SK-N-MC (cell line): ENCODE results near the gene RAN.
"Not testable (repeated sequence)": the region's sequence is repeated elsewhere in the genome, so short reads cannot be mapped to it uniquely, and the experiment has no call there.

Source experiments
- DNase-seq: peaks from one replicate; pipeline ENCODE4 v3.0.0-alpha.2; 2011; ENCODE audit warnings: low read depth, low spot score
- H3K27ac ChIP-seq: fragments of 200-600 bp; sonication (generic); 2 replicates; pipeline ENCODE4 v1.5.1; 2016; ENCODE audit warnings: mixed run types
- H3K36me3 ChIP-seq: fragments of 200-600 bp; sonication (generic); 2 replicates; pipeline ENCODE4 v1.6.1; 2017; ENCODE audit warnings: antibody characterized with exemption, low read length, mixed read lengths; ENCODE audit not compliant: insufficient read depth
- H3K4me3 ChIP-seq: fragments of 200-600 bp; sonication (generic); 2 replicates; pipeline ENCODE4 v1.5.1; 2016
- H3K9ac ChIP-seq: fragments of 200-600 bp; sonication (generic); 2 replicates; pipeline ENCODE4 v1.8.0; 2017; ENCODE audit warnings: mixed run types, mixed read lengths; ENCODE audit not compliant: insufficient read length
- H3K9me3 ChIP-seq: fragments of 200-600 bp; sonication (generic); 2 replicates; pipeline ENCODE4 v1.6.1; 2017; ENCODE audit warnings: low read depth, mild to moderate bottlenecking, antibody characterized with exemption, low read length, moderate library complexity, mixed read lengths
- EZH2 ChIP-seq: fragments of 200-600 bp; sonication (generic); IDR thresholded peaks from one replicate; pipeline ENCODE4 v1.6.1; 2017; ENCODE audit warnings: antibody characterized with exemption
- FOXP2 ChIP-seq: optimal IDR thresholded peaks from 2 replicates; pipeline ENCODE3; 2011; ENCODE audit warnings: mild to moderate bottlenecking, moderate library complexity; ENCODE audit not compliant: insufficient read depth; ENCODE audit errors: extremely low read length, control extremely low read depth
- POLR2AphosphoS5 ChIP-seq: IDR thresholded peaks from 2 replicates; pipeline ENCODE4 v1.6.1; 2012; ENCODE audit warnings: mild to moderate bottlenecking, low read depth, low read length, borderline replicate concordance

The RAN gene

DNA sequence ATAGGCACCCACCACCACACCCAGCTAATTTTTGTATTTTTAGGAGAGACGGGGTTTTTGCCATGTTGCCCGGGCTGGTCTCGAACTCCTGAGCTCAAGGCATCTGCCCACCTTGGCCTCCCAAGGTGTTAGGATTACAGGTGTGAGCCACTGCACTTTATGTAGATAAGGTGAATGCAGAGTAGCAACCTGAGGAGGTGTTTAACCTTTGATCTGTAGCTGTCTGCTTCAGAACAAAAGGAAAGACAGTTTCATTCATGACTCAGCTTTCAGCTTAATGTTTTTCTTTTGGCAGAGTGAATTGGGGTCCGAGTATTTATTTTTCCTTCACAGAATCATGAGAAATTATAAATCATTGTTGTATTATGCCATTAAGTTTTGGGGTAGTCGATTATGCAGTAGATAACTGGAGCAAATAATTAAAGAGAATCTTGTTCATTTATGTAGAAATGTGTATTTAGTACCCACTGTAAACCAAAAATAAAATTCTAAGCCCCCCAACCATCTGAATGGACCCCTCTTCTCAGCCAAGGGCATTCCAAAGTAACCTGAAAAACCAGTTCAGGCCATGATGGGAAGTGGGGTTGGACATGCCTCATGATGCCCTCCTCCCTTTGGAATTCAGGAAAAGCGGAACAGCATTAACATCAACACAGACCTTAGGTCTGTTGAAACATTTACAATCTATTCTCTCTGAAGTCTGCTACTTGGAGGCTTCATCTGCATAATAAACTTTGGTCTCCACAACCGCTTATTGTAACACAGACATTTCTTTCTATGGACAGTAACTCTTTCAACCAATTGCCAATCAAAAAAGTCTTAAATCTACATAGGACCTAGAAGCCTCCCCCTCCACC lies 22.1 kb upstream of the RAN start:
- H3K9ac ChIP-seq = no peak overlapping the region
- H3K4me3 ChIP-seq = no peak overlapping the region
- TF ChIP-seq FOXP2 (no peak), POLR2AphosphoS5 (no peak), EZH2 (no peak)
- no peak for DNase-seq
- H3K36me3 ChIP-seq = no peaks in the 10 kb centered on the region
- no peaks in the 10 kb centered on the region for H3K9me3 ChIP-seq
- no peak overlapping the region for H3K27ac ChIP-seq

DNA sequence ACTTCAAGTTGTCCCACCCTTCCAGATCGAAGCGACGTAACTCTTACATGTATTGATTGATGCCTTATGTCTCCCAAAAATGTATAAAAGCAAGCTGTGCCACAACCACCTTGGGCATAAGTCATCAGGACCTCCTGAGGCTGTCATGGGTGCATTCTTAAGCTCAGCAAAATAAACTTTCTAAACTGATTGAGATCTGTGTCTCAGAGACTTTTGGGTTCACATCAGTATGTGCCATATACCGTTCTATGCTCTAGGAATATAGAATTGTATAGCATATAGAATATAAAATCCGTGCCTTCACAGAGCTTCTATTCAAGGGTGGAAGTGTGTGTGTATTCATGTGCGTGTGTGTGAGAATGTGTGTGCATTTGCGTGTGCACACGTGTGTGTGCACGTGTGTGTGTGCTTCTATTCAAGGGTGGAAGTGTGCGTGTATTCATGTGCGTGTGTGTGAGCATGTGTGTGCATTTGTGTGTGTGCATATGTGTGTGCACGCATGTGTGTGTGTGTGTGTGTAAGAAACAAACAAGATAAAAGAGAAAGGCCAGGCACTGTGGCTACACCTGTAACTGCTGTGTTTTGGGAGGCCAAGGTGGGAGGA lies 21.3 kb upstream of the RAN start:
- no peak for TF ChIP-seq POLR2AphosphoS5
- TF ChIP-seq EZH2 = no peak
- no peak for TF ChIP-seq FOXP2
- Histone ChIP-seq H3K9ac (no peak overlapping the region), H3K4me3 (no peak overlapping the region), H3K9me3 (no peaks in the 10 kb centered on the region), H3K36me3 (no peaks in the 10 kb centered on the region), H3K27ac (no peak overlapping the region)
- no peak for DNase-seq

DNA sequence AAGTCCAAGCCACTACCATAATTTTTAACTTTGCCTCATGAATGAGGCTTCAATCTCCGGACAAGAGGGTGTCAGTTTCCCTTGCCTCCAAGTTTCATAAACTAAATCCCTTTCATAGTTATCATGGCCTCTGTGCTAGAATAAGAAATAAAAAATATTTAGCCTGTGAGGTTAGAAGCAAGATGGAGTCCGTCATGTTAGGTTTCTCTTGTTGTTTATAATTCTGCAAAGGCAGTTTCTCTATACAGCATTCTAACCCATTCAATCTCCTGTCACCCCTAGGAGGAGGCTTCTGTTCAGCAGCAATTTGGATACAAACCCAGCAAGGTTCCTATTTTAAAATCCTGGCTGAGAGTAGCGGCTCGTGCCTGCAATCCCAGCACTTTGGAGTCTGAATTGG lies 15.8 kb upstream of the RAN start:
- no peak for DNase-seq
- H3K36me3 ChIP-seq = no peaks in the 10 kb centered on the region
- no peak overlapping the region for H3K27ac ChIP-seq

DNA sequence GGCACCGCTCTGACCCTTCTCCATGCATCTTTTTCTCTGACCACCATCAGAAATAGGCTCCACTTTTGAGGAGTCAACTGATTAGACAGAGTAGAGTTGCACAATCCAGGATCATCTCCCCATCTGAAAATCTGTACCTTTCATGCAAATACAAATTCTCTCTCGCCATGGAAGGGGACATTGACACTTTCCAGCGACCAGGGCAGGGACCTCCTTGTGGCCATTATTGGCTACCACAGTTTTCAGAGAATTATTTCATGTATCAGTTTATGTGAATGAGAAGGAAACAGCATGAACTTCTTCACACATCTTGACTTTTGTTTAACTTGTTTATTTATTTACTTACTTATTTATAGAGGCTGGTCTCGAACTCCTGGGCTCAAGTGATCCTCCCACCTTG lies 13.8 kb upstream of the RAN start:
- Histone ChIP-seq H3K9ac (no peak overlapping the region), H3K36me3 (no peaks in the 10 kb centered on the region), H3K9me3 (no peaks in the 10 kb centered on the region), H3K27ac (no peak overlapping the region), H3K4me3 (no peak overlapping the region)
- DNase-seq = no peak
- no peak for TF ChIP-seq POLR2AphosphoS5
- no peak for TF ChIP-seq FOXP2
- no peak for TF ChIP-seq EZH2

More for the DNA sequence above, 15.8 kb upstream of the RAN start:
- Histone ChIP-seq H3K4me3 (no peak overlapping the region), H3K9ac (no peak overlapping the region), H3K9me3 (no peaks in the 10 kb centered on the region)
- TF ChIP-seq FOXP2 (no peak), POLR2AphosphoS5 (no peak), EZH2 (no peak)

DNA sequence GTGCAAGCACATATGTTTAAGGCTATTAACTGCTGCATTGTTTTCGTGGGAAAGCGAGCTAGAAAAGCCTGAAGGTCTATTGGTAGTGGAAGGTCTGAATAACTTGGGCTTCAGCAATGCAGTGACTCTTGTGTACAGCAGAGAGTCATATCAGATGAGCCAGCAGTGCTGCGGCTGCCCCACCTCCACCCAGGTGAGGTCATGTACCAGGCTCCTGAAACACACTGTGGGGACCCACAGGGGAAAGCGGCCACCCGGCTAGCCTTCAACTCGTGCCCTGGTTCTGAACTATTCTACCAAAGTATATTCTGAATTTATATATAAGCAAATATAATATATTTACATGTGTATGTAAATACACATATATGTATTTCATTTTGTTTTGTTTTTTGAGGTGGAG lies 12.7 kb upstream of the RAN start:
- TF ChIP-seq POLR2AphosphoS5 = no peak
- no peak for TF ChIP-seq FOXP2
- TF ChIP-seq EZH2 = no peak
- H3K9me3 ChIP-seq = no peaks in the 10 kb centered on the region
- H3K36me3 ChIP-seq = no peaks in the 10 kb centered on the region
- no peak overlapping the region for H3K27ac ChIP-seq
- DNase-seq = no peak
- no peak overlapping the region for H3K9ac ChIP-seq
- no peak overlapping the region for H3K4me3 ChIP-seq

DNA sequence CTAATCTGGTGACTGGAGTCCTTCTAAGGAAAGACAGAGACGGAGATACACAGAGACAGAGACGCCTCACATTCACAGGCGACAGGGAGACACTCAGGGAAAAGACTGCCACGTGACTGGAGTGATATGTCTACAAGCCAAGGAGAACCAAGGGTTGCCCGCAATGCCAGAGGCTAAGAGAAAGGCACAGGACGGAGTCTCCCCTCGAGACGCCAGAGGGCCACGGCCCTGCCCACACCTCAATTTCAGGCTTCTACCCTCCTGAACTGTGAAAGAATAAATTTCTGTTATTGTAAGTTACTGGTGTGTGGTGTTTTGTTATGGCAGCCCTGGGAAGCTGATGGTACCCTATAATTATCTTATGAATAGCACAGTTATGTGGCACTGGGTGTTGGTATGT lies 11.6 kb upstream of the RAN start:
- TF ChIP-seq POLR2AphosphoS5 = no peak
- TF ChIP-seq EZH2 = no peak
- no peak for TF ChIP-seq FOXP2
- H3K9ac ChIP-seq = no peak overlapping the region
- H3K36me3 ChIP-seq = no peaks in the 10 kb centered on the region
- no peak overlapping the region for H3K27ac ChIP-seq
- no peak for DNase-seq
- no peaks in the 10 kb centered on the region for H3K9me3 ChIP-seq
- no peak overlapping the region for H3K4me3 ChIP-seq

DNA sequence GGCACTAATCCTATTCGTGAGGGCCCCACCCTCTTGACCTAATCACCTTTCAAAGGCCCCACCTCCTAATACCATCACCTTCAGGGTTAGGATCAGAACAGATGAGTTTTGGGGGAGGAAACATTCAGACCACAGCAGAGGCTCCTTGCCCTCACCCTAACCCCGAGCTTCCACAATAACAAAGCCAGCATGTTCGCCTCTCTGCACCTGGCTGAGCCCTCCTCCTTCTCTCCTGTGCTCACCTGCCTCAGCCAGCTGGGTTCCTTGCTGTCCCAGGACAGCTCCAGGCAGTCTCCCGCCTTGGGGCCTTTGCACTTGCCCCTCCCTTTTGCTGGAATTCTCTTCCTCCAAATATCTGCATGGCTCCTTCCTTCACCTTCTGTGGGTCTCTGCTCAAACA lies 9.7 kb upstream of the RAN start:
- TF ChIP-seq POLR2AphosphoS5 (no peak), FOXP2 (no peak), EZH2 (no peak)
- no peak for DNase-seq
- no peaks in the 10 kb centered on the region for H3K36me3 ChIP-seq
- H3K9me3 ChIP-seq = no peaks in the 10 kb centered on the region
- H3K9ac ChIP-seq = no peak overlapping the region
- no peak overlapping the region for H3K27ac ChIP-seq
- H3K4me3 ChIP-seq = no peak overlapping the region

DNA sequence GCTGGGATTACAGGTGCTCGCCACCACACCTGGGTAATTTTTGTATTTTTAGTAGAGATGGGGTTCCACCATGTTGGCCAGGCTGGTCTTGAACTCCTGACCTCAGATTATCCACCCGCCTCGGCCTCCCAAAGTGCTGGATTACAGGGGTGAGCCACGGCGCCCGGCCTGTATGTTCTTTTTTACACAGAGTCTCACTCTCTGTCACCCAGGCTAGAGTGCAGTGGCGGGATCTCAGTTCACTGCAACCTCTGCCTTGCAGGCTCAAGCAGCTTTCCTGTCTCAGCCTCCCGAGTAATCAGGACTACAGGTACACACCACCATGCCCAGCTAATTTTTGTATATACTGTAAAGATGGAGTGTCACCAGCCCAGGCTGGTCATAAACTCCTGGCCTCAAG lies 9.1 kb upstream of the RAN start:
- not testable (repeated sequence) for H3K9ac ChIP-seq, DNase-seq, H3K36me3 ChIP-seq, H3K27ac ChIP-seq, H3K4me3 ChIP-seq, H3K9me3 ChIP-seq

DNA sequence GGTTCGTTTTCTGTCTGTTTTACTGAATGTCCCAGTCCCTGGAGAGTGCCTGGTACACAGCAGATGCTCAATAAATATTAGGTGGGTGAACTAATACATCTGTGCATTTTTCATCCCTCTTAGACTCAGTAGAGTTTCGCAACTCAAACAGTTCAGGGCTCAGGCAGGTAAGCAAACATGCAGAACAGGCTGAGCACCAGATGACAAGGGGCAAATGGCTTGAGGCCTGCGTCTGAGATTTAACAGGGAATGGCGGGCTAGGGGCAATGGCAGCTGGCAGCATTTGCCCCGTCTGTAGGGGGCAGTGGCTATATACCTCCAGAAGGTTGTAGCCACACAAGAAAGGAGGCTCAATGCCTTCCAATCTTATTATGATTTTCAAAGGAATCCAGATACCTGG lies 8.6 kb upstream of the RAN start:
- DNase-seq = no peak
- Histone ChIP-seq H3K9ac (no peak overlapping the region), H3K4me3 (no peak overlapping the region), H3K9me3 (no peaks in the 10 kb centered on the region), H3K36me3 (no peaks in the 10 kb centered on the region), H3K27ac (no peak overlapping the region)
- TF ChIP-seq EZH2 (no peak), POLR2AphosphoS5 (no peak), FOXP2 (no peak)
